HG03280 (cell line): ENCODE results near the gene SGSH.
"Not testable (repeated sequence)": the region's sequence is repeated elsewhere in the genome, so short reads cannot be mapped to it uniquely, and the experiment has no call there.

Source experiments
- ATAC-seq: cut with Tn5 transposase; IDR thresholded peaks from one replicate; pipeline ENCODE4 v1.9.1; 2021; ENCODE audit warnings: mild to moderate bottlenecking, moderate library complexity; ENCODE audit not compliant: unreplicated experiment

SGSH gene

DNA sequence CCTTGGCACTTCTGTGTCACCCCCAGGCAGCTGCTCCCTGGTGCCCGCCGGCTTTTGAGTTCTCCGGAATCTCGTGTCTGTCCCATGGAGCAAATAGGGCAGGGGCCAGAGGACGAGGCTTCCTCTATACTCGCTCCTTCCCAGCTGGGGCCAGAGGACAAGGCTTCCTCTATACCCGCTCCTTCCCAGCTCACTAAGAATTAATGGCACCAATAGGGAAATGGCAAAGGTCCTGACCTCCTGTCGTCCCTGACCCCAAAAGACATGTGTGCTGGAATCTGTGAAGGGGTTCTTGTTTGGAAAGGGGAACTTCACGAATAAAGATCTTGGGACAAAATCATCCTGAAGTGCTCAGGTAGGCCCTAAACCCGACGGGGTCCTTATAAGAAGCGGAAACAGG, 7.6 kb downstream of the SGSH start:
- ATAC-seq, result no peak

DNA sequence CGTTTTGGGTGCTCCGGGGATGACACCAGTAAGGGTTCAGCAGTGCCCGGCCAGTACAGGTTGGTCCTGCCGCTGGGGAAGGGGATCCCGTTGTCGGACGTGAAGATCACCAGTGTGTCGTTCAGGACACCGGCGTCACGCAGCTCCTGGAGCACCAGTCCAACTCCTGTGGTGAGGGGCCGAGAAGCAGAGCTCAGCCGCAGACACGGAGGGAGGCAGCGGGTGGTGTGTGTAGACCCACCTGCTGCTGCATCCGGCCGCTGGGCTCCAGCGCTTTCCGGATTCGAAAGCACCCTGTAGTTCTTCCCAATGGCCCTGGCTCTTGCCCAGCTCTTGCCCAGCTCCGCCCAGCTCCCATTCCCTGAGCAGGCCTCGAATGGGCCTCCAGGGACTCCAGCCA, 8.0 kb downstream of the SGSH start:
- ATAC-seq, result no peak

- ATAC-seq, result no peak
These were observed 9.6 kb downstream of the SGSH start for GRCh38 chr17:80210348-80211108.

DNA sequence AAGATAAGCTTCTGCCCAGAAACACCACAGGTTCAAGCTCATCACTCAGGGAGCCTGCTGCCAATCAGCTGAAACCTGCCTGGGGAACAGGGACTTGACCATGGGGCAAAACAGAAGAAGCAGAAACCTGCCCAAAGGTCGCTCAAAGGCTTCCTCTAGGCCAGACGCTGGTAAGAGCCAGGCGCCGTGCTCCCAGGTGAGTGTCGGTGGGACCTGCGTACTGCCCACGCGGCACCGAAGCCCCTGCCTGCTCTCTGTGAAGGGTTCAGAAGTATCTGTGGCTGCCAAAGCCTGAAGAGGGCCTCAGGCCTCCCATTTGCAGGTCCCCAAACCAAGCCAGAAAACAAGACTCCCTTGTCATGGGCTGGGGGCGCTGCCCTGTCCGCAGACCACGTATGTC, 10.4 kb downstream of the SGSH start:
- no peak for ATAC-seq

DNA sequence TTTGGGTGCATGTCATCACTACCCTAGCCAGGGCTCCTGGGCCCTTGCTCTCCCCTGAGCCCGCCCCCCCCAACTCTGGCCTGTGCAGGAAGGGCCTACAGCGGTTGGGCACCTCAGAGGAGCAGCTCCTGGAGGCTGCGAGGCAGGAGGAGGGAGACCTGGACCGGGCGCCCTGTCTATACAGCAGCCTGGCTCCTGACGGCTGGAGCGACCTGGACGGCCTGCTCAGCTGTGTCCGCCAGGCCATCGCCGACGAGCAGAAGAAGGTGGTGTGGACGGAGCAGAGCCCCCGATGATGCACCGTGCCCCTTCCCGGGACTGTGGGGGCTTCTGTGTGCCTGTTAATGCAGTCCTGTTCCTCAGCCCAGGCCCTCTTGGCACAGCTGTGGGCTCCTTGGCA, 12.1 kb downstream of the SGSH start:
- no peak for ATAC-seq

DNA sequence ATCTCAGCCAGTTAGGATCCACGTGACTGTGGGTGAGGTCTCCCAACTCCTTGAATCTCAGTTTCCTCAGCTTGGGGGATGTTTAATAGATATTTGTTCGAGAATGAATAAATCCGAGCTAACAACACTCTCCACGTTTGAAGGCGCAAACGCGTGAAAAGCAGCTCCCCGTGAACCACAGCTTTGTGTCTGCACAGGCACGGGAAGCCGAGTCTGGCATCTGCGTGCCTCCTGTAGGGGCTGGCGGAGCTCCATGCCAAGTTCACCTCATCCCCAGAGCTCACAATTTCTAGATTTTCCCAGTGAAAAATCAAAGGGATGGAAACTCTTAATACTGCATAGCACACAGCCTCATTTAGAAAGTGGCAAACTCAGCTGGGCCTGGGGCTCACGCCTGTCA, 14.3 kb downstream of the SGSH start:
- ATAC-seq, result no peak

GRCh38 chr17:80204626-80205468, 15.3 kb downstream of the SGSH start:
- no peak for ATAC-seq

GRCh38 chr17:80203471-80203963, 16.6 kb downstream of the SGSH start:
- ATAC-seq, result no peak

DNA sequence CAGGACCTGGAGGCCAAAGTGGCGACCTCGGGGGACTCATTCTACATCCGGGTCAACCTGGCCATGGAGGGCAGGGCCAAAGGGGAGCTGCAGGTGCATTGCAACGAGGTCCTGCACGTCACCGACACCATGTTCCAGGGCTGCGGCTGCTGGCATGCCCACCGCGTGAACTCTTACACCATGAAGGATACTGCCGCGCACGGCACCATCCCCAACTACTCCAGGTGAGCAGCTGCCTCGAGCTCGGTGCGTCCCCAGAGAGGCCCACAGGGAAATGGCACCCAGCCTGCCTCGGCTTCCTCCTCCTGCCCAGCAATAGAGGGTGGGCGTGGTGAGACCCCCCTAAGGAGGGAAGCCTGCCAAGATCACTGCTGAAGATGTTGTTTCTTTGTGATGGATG, 17.9 kb downstream of the SGSH start:
- ATAC-seq, result no peak

DNA sequence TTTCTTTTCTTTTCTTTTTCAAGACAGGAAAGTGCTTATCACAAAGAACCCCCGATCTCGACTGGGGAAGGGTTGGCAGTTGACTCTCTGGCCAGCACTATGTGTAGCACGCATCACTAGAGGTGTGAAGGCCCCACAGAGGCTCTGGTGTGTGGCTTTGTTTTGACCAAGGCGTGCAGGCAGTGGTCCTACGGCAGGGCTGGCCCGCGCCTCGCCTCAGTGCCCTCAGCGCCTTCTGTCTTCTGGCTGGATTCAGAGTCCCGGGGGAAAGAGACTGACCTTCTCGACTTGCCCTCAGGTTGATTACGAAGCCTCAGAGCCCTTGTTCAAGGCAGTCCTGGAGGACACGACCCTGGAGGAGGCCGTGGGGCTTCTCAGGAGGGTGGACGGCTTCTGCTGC, 18.7 kb downstream of the SGSH start:
- ATAC-seq, result no peak

- ATAC-seq, result not testable (repeated sequence)
These were observed 20.8 kb downstream of the SGSH start for GRCh38 chr17:80199295-80199694.

- no peak for ATAC-seq
These were observed 21.9 kb downstream of the SGSH start for GRCh38 chr17:80198144-80198661.

DNA sequence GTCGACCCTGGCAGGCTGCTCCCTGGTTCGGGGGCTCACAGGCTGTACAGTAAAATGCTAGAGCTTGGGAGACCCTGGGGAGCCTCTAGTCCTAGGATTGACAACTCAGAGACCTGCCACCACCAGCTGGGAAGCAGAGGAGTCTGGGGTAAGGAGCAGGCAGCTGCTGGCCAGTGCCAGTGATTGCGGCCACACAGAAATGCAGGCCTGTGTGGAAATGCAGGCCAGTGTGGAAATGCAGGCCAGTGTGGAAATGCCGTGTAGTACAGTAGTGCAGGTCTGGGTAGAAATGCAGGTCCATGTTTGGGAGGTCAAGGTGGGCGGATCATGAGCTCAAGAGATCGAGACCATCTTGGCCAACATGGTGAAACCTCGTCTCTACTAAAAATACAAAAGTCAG, 23.5 kb downstream of the SGSH start:
- ATAC-seq, result no peak

DNA sequence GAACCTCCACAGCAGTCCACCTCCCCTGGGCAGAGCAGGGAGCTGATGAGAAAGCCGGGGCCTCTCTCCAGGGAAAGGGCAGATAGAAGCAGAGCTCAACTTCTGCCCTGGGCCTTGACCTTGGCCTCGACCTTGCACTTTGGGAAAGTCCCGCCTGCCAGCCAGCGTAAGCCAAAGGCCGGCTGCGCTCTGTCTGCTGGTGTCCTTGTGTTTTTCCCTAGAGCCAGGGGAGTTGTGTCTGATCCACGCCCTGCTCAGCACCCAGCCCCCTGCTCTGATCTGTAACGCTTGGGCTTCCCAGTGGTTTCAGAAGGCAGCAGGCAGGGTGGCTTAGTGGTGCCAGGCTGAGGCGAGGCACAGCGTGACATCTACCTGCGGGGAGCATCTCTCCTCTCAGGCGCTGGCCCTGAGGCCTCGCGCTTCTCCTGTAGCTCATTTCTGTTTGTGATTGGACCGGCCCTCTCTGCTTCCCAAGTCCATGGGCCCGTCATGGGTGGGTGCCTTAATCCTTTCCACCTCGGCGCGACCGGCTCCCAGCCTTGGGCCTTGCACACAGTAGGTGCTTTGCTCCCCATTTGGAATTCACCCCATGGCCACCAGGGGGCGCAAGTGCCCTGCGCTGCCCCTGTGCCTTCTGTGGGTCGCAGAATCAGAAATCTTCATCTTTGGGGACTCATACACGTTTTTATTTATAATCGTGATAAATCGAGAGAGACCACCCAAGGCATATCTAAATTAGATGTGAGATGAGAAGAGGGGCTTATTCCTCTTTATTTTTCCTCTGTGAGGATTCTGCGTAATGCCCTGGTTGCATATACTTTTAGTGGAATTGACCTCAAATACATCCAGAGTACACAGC, 24.2 kb downstream of the SGSH start:
- ATAC-seq, result no peak

- ATAC-seq, result no peak
These were observed 25.0 kb downstream of the SGSH start for GRCh38 chr17:80195141-80195540.

GRCh38 chr17:80191865-80192661, 28.1 kb downstream of the SGSH start:
- ATAC-seq, result no peak

GRCh38 chr17:80191192-80191591, 28.9 kb downstream of the SGSH start:
- no peak for ATAC-seq

GRCh38 chr17:80190716-80191115, 29.4 kb downstream of the SGSH start:
- ATAC-seq, result no peak

GRCh38 chr17:80189611-80190010, 30.5 kb downstream of the SGSH start:
- no peak for ATAC-seq

GRCh38 chr17:80187515-80187941, 32.6 kb downstream of the SGSH start:
- no peak for ATAC-seq
